PFSK-1 (cell line): ENCODE results near the gene GPSM1.

ENCODE experiments used
- FOXP2 ChIP-seq: optimal IDR thresholded peaks from 2 replicates; pipeline ENCODE3; 2011; ENCODE audit warnings: borderline replicate concordance, control low read depth, inconsistent platforms; ENCODE audit not compliant: insufficient read depth; ENCODE audit errors: extremely low read length, extremely low read depth
- POLR2AphosphoS5 ChIP-seq: IDR thresholded peaks from 2 replicates; pipeline ENCODE4 v1.6.1; 2012; ENCODE audit warnings: low read depth, mild to moderate bottlenecking, control low read depth, low read length, moderate library complexity
- SIN3A ChIP-seq: IDR thresholded peaks from 2 replicates; pipeline ENCODE4 v1.6.1; 2012; ENCODE audit warnings: mild to moderate bottlenecking, low read length, moderate library complexity, borderline replicate concordance; ENCODE audit not compliant: insufficient read depth
- TAF1 ChIP-seq: IDR thresholded peaks from 2 replicates; pipeline ENCODE4 v1.6.1; 2012; ENCODE audit warnings: low read length, control low read depth, borderline replicate concordance; ENCODE audit not compliant: insufficient read depth
- TF ChIP-seq, protein P1 (sequence below), 2 experiments: IDR thresholded peaks; 2 replicates each; pipeline versions ENCODE4 v1.6.1 to v1.8.0; 2011 to 2012; ENCODE audit warnings: low read depth in 2 of 2, low read length in 2 of 2, control low read depth in 1 of 2, inconsistent platforms in 1 of 2, mild to moderate bottlenecking in 1 of 2, moderate library complexity in 1 of 2; ENCODE audit not compliant: insufficient read depth in 1 of 2

Gene GPSM1

DNA sequence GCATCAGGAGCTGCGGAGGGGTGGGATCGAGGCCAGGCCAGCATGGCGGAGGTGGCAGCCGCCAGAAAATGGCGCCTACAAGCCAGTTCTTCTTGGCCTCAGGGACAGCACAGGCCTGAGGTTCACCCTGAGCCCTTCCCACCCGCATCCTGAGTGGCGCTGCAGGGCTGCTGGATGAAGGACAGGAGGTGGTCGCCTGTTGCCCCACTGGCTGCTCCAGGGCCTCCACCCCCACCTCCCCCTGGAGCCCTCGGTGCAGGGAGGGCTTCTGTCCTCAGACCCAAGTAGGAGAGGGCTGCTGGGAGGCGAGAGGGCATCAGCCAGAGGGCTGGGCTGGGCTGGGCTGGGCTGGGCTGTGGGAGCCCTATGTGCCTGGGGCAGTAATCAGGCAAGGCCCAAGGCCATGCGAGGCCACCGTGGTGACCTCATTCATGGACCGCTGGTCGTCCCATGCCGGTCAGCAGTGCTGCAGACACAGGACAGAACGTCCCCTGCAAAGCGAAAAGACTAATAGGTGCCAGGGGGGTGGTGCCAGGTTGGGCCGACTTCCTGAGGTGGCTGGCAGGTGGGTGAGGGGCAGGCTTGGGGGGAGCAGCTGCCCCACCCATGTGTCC is 13.8 kb downstream of the GPSM1 start:
- TF ChIP-seq SIN3A (no peak), TAF1 (no peak), FOXP2 (no peak), POLR2AphosphoS5 (no peak)
- TF ChIP-seq, protein P1, sequence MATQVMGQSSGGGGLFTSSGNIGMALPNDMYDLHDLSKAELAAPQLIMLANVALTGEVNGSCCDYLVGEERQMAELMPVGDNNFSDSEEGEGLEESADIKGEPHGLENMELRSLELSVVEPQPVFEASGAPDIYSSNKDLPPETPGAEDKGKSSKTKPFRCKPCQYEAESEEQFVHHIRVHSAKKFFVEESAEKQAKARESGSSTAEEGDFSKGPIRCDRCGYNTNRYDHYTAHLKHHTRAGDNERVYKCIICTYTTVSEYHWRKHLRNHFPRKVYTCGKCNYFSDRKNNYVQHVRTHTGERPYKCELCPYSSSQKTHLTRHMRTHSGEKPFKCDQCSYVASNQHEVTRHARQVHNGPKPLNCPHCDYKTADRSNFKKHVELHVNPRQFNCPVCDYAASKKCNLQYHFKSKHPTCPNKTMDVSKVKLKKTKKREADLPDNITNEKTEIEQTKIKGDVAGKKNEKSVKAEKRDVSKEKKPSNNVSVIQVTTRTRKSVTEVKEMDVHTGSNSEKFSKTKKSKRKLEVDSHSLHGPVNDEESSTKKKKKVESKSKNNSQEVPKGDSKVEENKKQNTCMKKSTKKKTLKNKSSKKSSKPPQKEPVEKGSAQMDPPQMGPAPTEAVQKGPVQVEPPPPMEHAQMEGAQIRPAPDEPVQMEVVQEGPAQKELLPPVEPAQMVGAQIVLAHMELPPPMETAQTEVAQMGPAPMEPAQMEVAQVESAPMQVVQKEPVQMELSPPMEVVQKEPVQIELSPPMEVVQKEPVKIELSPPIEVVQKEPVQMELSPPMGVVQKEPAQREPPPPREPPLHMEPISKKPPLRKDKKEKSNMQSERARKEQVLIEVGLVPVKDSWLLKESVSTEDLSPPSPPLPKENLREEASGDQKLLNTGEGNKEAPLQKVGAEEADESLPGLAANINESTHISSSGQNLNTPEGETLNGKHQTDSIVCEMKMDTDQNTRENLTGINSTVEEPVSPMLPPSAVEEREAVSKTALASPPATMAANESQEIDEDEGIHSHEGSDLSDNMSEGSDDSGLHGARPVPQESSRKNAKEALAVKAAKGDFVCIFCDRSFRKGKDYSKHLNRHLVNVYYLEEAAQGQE (IDR thresholded peaks at IDR 0.05; ENCODE audit: insufficient read depth in 1 of 2, low read depth in 2 of 2, low read length in 2 of 2): no peak

DNA sequence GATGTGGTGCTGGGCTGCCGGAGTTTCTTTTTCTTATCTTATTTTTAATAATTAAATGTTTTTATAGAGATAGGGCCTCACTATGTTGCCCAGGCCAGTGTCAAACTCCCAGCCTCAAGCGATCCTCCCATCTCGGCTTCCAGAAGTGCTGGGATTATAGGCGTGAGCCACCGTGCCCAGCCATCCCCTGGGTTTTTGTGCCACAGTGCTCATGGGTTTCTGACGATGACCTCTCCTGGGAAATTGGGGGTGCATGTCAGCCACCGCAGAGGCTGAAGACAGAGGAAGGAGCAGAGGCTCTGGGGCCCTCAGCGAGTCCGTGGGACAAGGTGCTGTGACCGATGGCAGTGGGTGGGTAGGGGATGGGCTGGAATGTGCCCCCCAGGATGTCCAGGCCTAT is 14.4 kb downstream of the GPSM1 start:
- TF ChIP-seq FOXP2 (no peak), SIN3A (no peak), POLR2AphosphoS5 (no peak), TAF1 (no peak)
- TF ChIP-seq, protein P1 (IDR thresholded peaks at IDR 0.05; ENCODE audit: insufficient read depth in 1 of 2, low read depth in 2 of 2, low read length in 2 of 2): no peak

DNA sequence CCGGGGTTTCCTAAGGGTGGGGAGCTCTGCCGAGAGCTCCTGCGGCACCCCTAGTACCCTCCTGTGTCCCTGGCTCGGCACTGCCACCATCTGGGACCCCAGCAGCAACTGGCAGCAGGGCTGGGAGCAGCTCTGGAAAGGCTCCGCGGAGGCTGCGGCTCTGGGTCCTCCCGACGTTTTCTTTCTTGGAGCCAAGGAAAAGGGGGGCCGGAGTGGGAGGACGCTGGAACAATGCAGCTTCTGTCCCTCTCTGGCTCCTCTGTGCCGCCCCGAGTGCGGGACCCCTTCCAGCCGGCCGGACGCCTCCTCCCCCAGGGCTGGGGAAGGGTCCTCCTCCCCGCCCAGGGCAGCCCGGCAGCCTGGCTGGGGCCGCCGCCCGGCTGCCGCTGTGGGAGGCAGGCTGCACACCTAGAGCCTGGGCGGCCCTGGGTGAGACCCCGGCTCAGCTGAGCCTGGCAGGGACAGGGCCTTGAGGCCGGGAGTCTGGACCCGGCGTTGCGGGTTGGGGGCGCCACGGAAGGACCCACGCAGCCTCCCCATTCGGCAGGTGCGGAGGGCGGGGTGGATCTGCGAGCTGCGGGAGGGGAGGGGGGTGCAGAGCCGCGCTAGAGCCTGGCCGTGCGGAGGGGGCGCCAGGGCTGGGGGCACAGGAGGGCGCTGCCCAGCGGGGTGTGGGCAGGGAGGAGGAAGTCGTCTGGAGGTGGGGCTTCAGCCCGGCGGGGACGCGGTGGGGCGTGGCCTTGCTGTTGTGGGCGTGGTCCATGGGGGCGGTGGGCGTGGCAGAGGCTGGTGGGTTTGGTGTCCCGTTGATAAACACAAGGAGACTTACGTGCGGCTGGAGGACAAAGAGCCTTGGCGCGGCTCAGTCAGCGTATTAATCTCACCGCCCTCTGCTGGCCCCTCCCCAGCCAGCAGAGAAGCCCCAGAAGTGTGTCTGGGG is 15.1 kb downstream of the GPSM1 start:
- TF ChIP-seq, protein P1 (IDR thresholded peaks at IDR 0.05; ENCODE audit: insufficient read depth in 1 of 2, low read depth in 2 of 2, low read length in 2 of 2): no peak

DNA sequence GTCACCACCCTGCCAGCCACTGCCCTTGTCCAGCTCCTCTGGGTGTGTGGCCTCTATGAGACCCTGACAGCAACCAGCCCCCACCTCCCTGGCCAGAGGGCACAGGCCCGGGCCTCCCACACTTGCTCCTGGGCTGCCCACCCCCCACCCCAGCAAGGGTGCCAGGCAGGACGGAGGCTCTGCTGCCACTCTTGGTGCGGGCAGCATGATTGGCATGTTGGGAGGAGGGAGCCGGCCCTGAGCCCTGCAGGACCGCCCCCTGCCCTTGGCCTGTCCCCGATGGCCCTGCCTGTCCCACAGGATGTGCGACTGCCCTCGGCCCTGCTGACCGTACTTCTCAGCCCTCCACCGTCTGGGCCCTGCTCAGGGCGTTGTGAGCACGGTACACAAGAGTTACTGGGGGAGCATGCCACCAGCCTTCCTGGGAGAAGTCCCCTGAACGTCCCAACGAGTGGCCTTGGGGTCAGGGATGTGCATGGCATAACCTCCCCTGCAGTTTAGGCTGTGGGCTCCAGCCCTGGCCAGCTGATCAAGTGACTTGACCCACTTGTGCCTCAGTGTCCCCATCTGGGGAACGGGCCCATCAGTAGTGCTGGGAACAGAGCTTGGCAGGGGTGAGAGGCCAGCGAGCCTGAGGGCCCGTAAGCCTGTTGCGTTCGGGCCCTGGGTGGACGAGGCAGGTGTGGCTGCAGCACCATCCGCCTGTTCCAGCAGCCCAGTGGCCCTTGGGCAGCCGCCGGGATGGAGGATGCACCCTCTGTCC is 16.0 kb downstream of the GPSM1 start:
- TF ChIP-seq TAF1 (no peak), SIN3A (no peak), POLR2AphosphoS5 (no peak), FOXP2 (no peak)
- TF ChIP-seq, protein P1 (IDR thresholded peaks at IDR 0.05; ENCODE audit: insufficient read depth in 1 of 2, low read depth in 2 of 2, low read length in 2 of 2): no peak
